ENCODE measurements around the gene LAX1. TPM values are rescaled to one million over a fixed set of nuclear protein-coding genes. Genes with fewer than 3 reads are reported as not detected.
A peak's percentile ranks its signal among the peaks of the same experiment; 100 is the strongest.
"Not testable (repeated sequence)": the region's sequence is repeated elsewhere in the genome, so short reads cannot be mapped to it uniquely, and the experiment has no call there.

The LAX1 gene
- total RNA-seq (ENCODE audit: insufficient read depth, low replicate concordance) = 4.1 TPM

GRCh38 chr1:203765029-203765837 is at the start of gene LAX1:
Gene LAX1 (plus strand): TSS chr1:203765183. CDS start chr1:203765566, 383 bp downstream.
- no peak for DNase-seq (ENCODE audit: low spot score)

GRCh38 chr1:203717120-203717519 is 47.9 kb upstream of the LAX1 start:
- DNase-seq (ENCODE audit: low spot score) = no peak

GRCh38 chr1:203720242-203720641 is 44.7 kb upstream of the LAX1 start:
- no peak for DNase-seq (ENCODE audit: low spot score)

- no peak for DNase-seq (ENCODE audit: low spot score)
These were observed 42.1 kb upstream of the LAX1 start for GRCh38 chr1:203722909-203723308.

GRCh38 chr1:203726417-203726867 is 38.5 kb upstream of the LAX1 start:
- no peak for DNase-seq (ENCODE audit: low spot score)

GRCh38 chr1:203733009-203733863 is 31.7 kb upstream of the LAX1 start:
- DNase-seq (ENCODE audit: low spot score) = no peak

- no peak for DNase-seq (ENCODE audit: low spot score)
These were observed 22.5 kb upstream of the LAX1 start for GRCh38 chr1:203742436-203742835.

- peak; percentile 43 for DNase-seq (ENCODE audit: low spot score)
These were observed 21.9 kb upstream of the LAX1 start for GRCh38 chr1:203743091-203743571.

- peak; percentile 92 for DNase-seq (ENCODE audit: low spot score)
These were observed 20.7 kb upstream of the LAX1 start for GRCh38 chr1:203744075-203744972.

- DNase-seq (ENCODE audit: low spot score) = no peak
These were observed 18.7 kb upstream of the LAX1 start for GRCh38 chr1:203746281-203746680.

GRCh38 chr1:203751051-203751450 is 13.9 kb upstream of the LAX1 start:
- peak; percentile 77 for DNase-seq (ENCODE audit: low spot score)

- not testable (repeated sequence) for DNase-seq (ENCODE audit: low spot score)
These were observed 13.2 kb upstream of the LAX1 start for GRCh38 chr1:203751618-203752361.

GRCh38 chr1:203754455-203754864 is 10.5 kb upstream of the LAX1 start:
- DNase-seq (ENCODE audit: low spot score) = peak; percentile 44

GRCh38 chr1:203756036-203756435 is 8.9 kb upstream of the LAX1 start:
- no peak for DNase-seq (ENCODE audit: low spot score)

GRCh38 chr1:203758749-203759148 is 6.2 kb upstream of the LAX1 start:
- DNase-seq (ENCODE audit: low spot score) = not testable (repeated sequence)

GRCh38 chr1:203760506-203760905 is 4.5 kb upstream of the LAX1 start:
- no peak for DNase-seq (ENCODE audit: low spot score)

- peak; percentile 92 for DNase-seq (ENCODE audit: low spot score)
These were observed 3.0 kb upstream of the LAX1 start for GRCh38 chr1:203761958-203762357.

GRCh38 chr1:203763505-203763904 is 1.5 kb upstream of the LAX1 start:
- no peak for DNase-seq (ENCODE audit: low spot score)

- DNase-seq (ENCODE audit: low spot score) = no peak
These were observed 616 bp upstream of the LAX1 start for GRCh38 chr1:203764105-203765028.
